Keratinocyte (primary cell): Measurements from ENCODE around the gene GPR39. TPM values are rescaled to one million over a fixed set of nuclear protein-coding genes. Genes with fewer than 3 reads are reported as not detected.

Experiments
- DNase-seq: peaks from one replicate; pipeline ENCODE4 v3.0.0-alpha.2; 2011; ENCODE audit warnings: low read depth, missing footprints, low spot score
- FAIRE-seq: peaks from 2 replicates; lab custom pipeline; 2011; peaks lifted over from hg19 to GRCh38; lab: Jason Lieb, UNC
- H2AFZ ChIP-seq: 2 replicates; pipeline ENCODE4 v1.6.0; 2012; ENCODE audit warnings: low read length, control low read depth, inconsistent platforms; ENCODE audit not compliant: control insufficient read depth
- H3K27ac ChIP-seq: 2 replicates; pipeline ENCODE4 v1.5.1; 2011; ENCODE audit warnings: low read length; ENCODE audit not compliant: control insufficient read depth, insufficient read depth
- H3K27me3 ChIP-seq: 3 replicates; pipeline ENCODE4 v1.6.0; 2011; ENCODE audit warnings: low read length; ENCODE audit not compliant: control insufficient read depth, insufficient read depth; ENCODE audit errors: extremely low read depth
- H3K36me3 ChIP-seq, 2 experiments: 2 replicates in 1 of 2; 3 replicates in 1 of 2; pipeline ENCODE4 v1.5.1; 2011; ENCODE audit warnings: low read length in 2 of 2, mild to moderate bottlenecking in 1 of 2; ENCODE audit not compliant: control insufficient read depth in 2 of 2, insufficient read depth in 2 of 2; ENCODE audit errors: extremely low read depth in 1 of 2
- H3K4me1 ChIP-seq: 3 replicates; pipeline ENCODE4 v1.5.1; 2011; ENCODE audit warnings: low read length; ENCODE audit not compliant: control insufficient read depth, insufficient read depth; ENCODE audit errors: extremely low read depth
- H3K4me2 ChIP-seq: 3 replicates; pipeline ENCODE4 v1.6.0; 2011; ENCODE audit warnings: low read depth, low read length; ENCODE audit not compliant: control insufficient read depth, insufficient read depth; ENCODE audit errors: extremely low read depth
- H3K4me3 ChIP-seq, 3 experiments: fragments of 200-600 bp in 1 of 3; sonication (generic) in 1 of 3; 2 replicates in 2 of 3; 3 replicates in 1 of 3; pipeline ENCODE4 v1.5.1; 2011 to 2016; ENCODE audit warnings: low read length in 3 of 3, mild to moderate bottlenecking in 3 of 3, control low read depth in 2 of 3, inconsistent platforms in 1 of 3, low read depth in 1 of 3, mixed read lengths in 1 of 3, mixed run types in 1 of 3, moderate library complexity in 1 of 3; ENCODE audit not compliant: control insufficient read depth in 2 of 3, insufficient read depth in 2 of 3; ENCODE audit errors: extremely low read depth in 1 of 3
- H3K79me2 ChIP-seq: 2 replicates; pipeline ENCODE4 v1.6.0; 2012; ENCODE audit warnings: low read length; ENCODE audit not compliant: control insufficient read depth, insufficient read depth
- H3K9ac ChIP-seq: 3 replicates; pipeline ENCODE4 v1.6.0; 2011; ENCODE audit warnings: low read length; ENCODE audit not compliant: control insufficient read depth, insufficient read depth; ENCODE audit errors: extremely low read depth
- H3K9me1 ChIP-seq: 3 replicates; pipeline ENCODE4 v1.6.0; 2011; ENCODE audit warnings: low read length; ENCODE audit not compliant: control insufficient read depth, insufficient read depth; ENCODE audit errors: extremely low read depth
- H3K9me3 ChIP-seq: 2 replicates; pipeline ENCODE4 v1.5.1; 2012; ENCODE audit warnings: low read depth, low read length; ENCODE audit not compliant: control insufficient read depth
- H4K20me1 ChIP-seq: 3 replicates; pipeline ENCODE4 v1.6.0; 2011; ENCODE audit warnings: low read length; ENCODE audit not compliant: control insufficient read depth, insufficient read depth; ENCODE audit errors: extremely low read depth
- CTCF ChIP-seq, 3 experiments: IDR thresholded peaks in 1 of 3; conservative IDR thresholded peaks in 1 of 3; optimal IDR thresholded peaks in 1 of 3; 2 replicates in 2 of 3; 3 replicates in 1 of 3; pipeline versions ENCODE3 to v1.5.1; 2011; ENCODE audit warnings: low read length in 3 of 3, mild to moderate bottlenecking in 3 of 3, moderate library complexity in 2 of 3, control low read depth in 1 of 3, inconsistent platforms in 1 of 3; ENCODE audit not compliant: insufficient read depth in 2 of 3; ENCODE audit errors: extremely low read depth in 1 of 3
- EZH2 ChIP-seq: IDR thresholded peaks from one replicate; pipeline ENCODE4 v1.6.1; 2012; ENCODE audit warnings: inconsistent platforms, mild to moderate bottlenecking, low read length, moderate library complexity
- dilution Hi-C: fragments of 300-500 bp; cut with MboI; formaldehyde crosslinking; loops from one replicate; pipeline ENCODE4 v1.7.0; 2020; ENCODE audit warnings: low sequenced_read_pairs; ENCODE audit not compliant: extremely low pct_ligation_motif_present
- polyA plus RNA-seq, 5 experiments: library from polyadenylated mRNA; depleted of rRNA in 3 of 5; stranded (reverse) in 3 of 5; stranded (forward) in 1 of 5; unstranded in 1 of 5; fragments of >200 nt; gene quantifications; 1 replicate in 1 of 5; 2 replicates in 3 of 5; 3 replicates in 1 of 5; pipeline versions ENCODE4 v1.2.1 to v1.2.3, GENCODE V29; 2011 to 2012; ENCODE audit warnings: missing spikeins in 2 of 5, low read depth in 1 of 5, low replicate concordance in 1 of 5

GPR39 gene
- polyA plus RNA-seq, 1 donor (not counting 4 experiments of a cell fraction or from before 2014, with no cell fraction given) = 4.7 TPM

- Histone ChIP-seq H2AFZ (no peak overlapping the region), H3K36me3 (no peaks in the 10 kb centered on the region), H3K4me3 (no peak overlapping the region), H3K27ac (no peak overlapping the region), H3K4me1 (peaks cover 7% of the 10 kb centered on the region), H3K4me2 (no peak overlapping the region), H3K9me3 (peaks cover 10% of the 10 kb centered on the region), H4K20me1 (no peaks in the 10 kb centered on the region), H3K9me1 (peaks cover 2% of the 10 kb centered on the region), H3K9ac (no peak overlapping the region), H3K79me2 (no peaks in the 10 kb centered on the region), H3K27me3 (no peaks in the 10 kb centered on the region)
- FAIRE-seq = no peak
- DNase-seq = no peak
- TF ChIP-seq EZH2 (no peak), CTCF (optimal IDR thresholded peaks at IDR 0.05 in 1 of 3, IDR thresholded peaks at IDR 0.05 in 1 of 3, conservative IDR thresholded peaks at IDR 0.05 in 1 of 3; ENCODE audit: extremely low read depth in 1 of 3, insufficient read depth in 2 of 3, low read length in 3 of 3) (no peak)
- dilution Hi-C loops = no loop called here
Observed at GRCh38 chr2:132544006-132544630, 127.5 kb downstream of the GPR39 start.

DNA sequence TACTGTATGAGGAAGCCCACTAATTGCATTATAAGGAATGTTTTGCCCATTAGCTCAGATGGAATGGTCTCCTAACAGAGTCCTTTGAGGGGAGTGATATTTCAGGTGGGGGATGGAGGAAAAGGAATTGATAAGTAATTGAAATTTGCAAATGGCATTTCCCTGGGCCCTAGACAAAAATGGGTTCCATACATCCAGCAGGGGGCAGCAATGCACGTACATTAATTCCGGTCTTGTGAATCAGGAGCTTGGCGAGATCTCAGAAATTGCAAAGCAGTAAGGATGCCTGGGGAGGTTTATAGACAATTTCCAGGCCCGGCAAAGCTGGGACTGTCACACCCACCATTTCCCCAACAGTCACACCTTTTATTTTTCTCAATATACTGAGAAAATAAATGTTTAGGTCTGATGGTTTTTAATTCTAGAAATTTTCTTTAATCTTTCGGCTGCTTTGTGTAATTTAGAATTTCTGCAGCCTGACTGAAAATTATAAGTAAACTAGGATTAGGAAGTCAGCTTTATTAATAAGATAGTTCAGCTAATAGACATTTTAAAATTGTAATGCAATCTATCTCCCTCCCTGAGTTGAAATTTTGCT lies 130.6 kb downstream of the GPR39 start:
- dilution Hi-C loops = no loop called here
- peak; percentile 80 for FAIRE-seq
- H3K79me2 ChIP-seq = no peaks in the 10 kb centered on the region
- H3K36me3 ChIP-seq = no peaks in the 10 kb centered on the region
- peaks cover 10% of the 10 kb centered on the region for H3K9me3 ChIP-seq
- no peaks in the 10 kb centered on the region for H3K27me3 ChIP-seq
- peaks cover 7% of the 10 kb centered on the region for H3K4me1 ChIP-seq
- no peak overlapping the region for H3K9ac ChIP-seq
- H3K27ac ChIP-seq = no peak overlapping the region
- no peak for TF ChIP-seq EZH2
- TF ChIP-seq CTCF (optimal IDR thresholded peaks at IDR 0.05 in 1 of 3, IDR thresholded peaks at IDR 0.05 in 1 of 3, conservative IDR thresholded peaks at IDR 0.05 in 1 of 3; ENCODE audit: extremely low read depth in 1 of 3, insufficient read depth in 2 of 3, low read length in 3 of 3) = peak; percentile 59 to 77 (median 62)
- no peaks in the 10 kb centered on the region for H4K20me1 ChIP-seq
- H3K4me2 ChIP-seq = no peak overlapping the region
- H3K4me3 ChIP-seq = no peak overlapping the region
- peaks cover 2% of the 10 kb centered on the region for H3K9me1 ChIP-seq
- no peak overlapping the region for H2AFZ ChIP-seq
- no peak for DNase-seq
